Choroid plexus epithelial cell (primary cell): ENCODE data around the gene LRRC8E.

Experiments
- DNase-seq: peaks from one replicate; pipeline ENCODE4 v3.0.0-alpha.2; 2010; ENCODE audit warnings: low read depth
- H3K4me3 ChIP-seq: 2 replicates; pipeline ENCODE4 v1.5.1; 2011; ENCODE audit warnings: low read depth, mild to moderate bottlenecking, control low read depth, low read length, moderate library complexity
- CTCF ChIP-seq: conservative IDR thresholded peaks from 2 replicates; pipeline ENCODE4 v1.5.1; 2011; ENCODE audit warnings: low read depth, mild to moderate bottlenecking, control low read depth, inconsistent platforms, low read length, moderate library complexity

LRRC8E gene

GRCh38 chr19:7923295-7924191 is 35.2 kb downstream of the LRRC8E start:
- no peak for DNase-seq
- TF ChIP-seq CTCF = no peak
- no peak overlapping the region for H3K4me3 ChIP-seq

GRCh38 chr19:7924241-7924640 is 35.9 kb downstream of the LRRC8E start:
- DNase-seq = no peak
- no peak for TF ChIP-seq CTCF
- no peak overlapping the region for H3K4me3 ChIP-seq

GRCh38 chr19:7924651-7925170 is 36.4 kb downstream of the LRRC8E start:
- TF ChIP-seq CTCF = no peak
- no peak overlapping the region for H3K4me3 ChIP-seq
- no peak for DNase-seq

GRCh38 chr19:7925171-7925851 is 37.0 kb downstream of the LRRC8E start:
- DNase-seq = peak; percentile 74
- H3K4me3 ChIP-seq = peak overlapping the region; percentile 34
- peak; percentile 78 for TF ChIP-seq CTCF

- peak within 1 kb of the TSS; percentile 60 for H3K4me3 ChIP-seq
- DNase-seq = peak; percentile 51
- TF ChIP-seq CTCF = no peak
Measured at GRCh38 chr19:7926021-7926726, 37.9 kb downstream of the LRRC8E start, which contains the start of gene CTXN1. TSS of gene CTXN1 (minus strand) at chr19:7926135. CDS start at chr19:7925538, 597 bp downstream.

- no peak for TF ChIP-seq CTCF
- DNase-seq = no peak
- no peak overlapping the region for H3K4me3 ChIP-seq
Measured at GRCh38 chr19:7926727-7927604, 38.7 kb downstream of the LRRC8E start.
